Measurements from ENCODE around the gene TPST2.

The TPST2 gene

GRCh38 chr22:26479043-26479791, 110.7 kb downstream of the TPST2 start:
- no peak for DNase-seq (ENCODE audit: low read depth in 1 of 2, low spot score in 1 of 2)

GRCh38 chr22:26477341-26477731, 112.6 kb downstream of the TPST2 start:
- no peak for DNase-seq (ENCODE audit: low read depth in 1 of 2, low spot score in 1 of 2)

GRCh38 chr22:26476705-26477340, 113.1 kb downstream of the TPST2 start:
- DNase-seq (ENCODE audit: low read depth in 1 of 2, low spot score in 1 of 2) = no peak

GRCh38 chr22:26474682-26475081, 115.2 kb downstream of the TPST2 start:
- no peak for DNase-seq (ENCODE audit: low read depth in 1 of 2, low spot score in 1 of 2)
